HepG2 (cell line): ENCODE results near the gene JAG1. TPM values are rescaled to one million over a fixed set of nuclear protein-coding genes. Genes with fewer than 3 reads are reported as not detected.
A peak's percentile ranks its signal among the peaks of the same experiment; 100 is the strongest.

Experiments
- EHMT2 ChIP-seq: fragments of 200-600 bp; sonication (generic); IDR thresholded peaks from 2 replicates; pipeline ENCODE4 v1.7.0; 2017; ENCODE audit warnings: antibody characterized with exemption, low read depth, low read length, borderline replicate concordance
- FOXA3 ChIP-seq: IDR thresholded peaks from 2 replicates; pipeline ENCODE4 v1.6.1; 2016; ENCODE audit warnings: missing genetic modification reagents, missing compliant biosample characterization
- HMGA1 ChIP-seq: sonication (generic); formaldehyde crosslinking; conservative IDR thresholded peaks from 2 replicates; pipeline ENCODE4 v1.4.0; 2020; ENCODE audit warnings: missing genetic modification reagents
- JUND ChIP-seq: sonication (generic); formaldehyde crosslinking; IDR thresholded peaks from 2 replicates; pipeline ENCODE4 v1.8.0; 2022; ENCODE audit warnings: mild to moderate bottlenecking, missing genetic modification reagents
- KAT8 ChIP-seq: IDR thresholded peaks from 2 replicates; pipeline ENCODE4 v1.6.1; 2016; ENCODE audit warnings: missing genetic modification reagents, missing compliant biosample characterization
- KLF16 ChIP-seq, 2 experiments: sonication (generic) in 1 of 2; formaldehyde crosslinking in 1 of 2; IDR thresholded peaks; 2 replicates each; pipeline versions ENCODE4 v1.6.1 to v1.8.0; 2016 to 2023; ENCODE audit warnings: missing genetic modification reagents in 2 of 2, missing compliant biosample characterization in 1 of 2
- KMT2A ChIP-seq: sonication (generic); formaldehyde crosslinking; IDR thresholded peaks from 2 replicates; pipeline ENCODE4 v1.4.0; 2020; ENCODE audit warnings: missing genetic modification reagents
- MBD4 ChIP-seq: IDR thresholded peaks from 2 replicates; pipeline ENCODE4 v1.6.1; 2012; ENCODE audit warnings: low read length, inconsistent platforms, borderline replicate concordance
- MTF1 ChIP-seq: sonication (generic); formaldehyde crosslinking; IDR thresholded peaks from 2 replicates; pipeline ENCODE4 v1.5.0; 2020; ENCODE audit warnings: missing genetic modification reagents
- SMAD1 ChIP-seq: sonication (generic); formaldehyde crosslinking; IDR thresholded peaks from 2 replicates; pipeline ENCODE4 v1.4.0; 2020; ENCODE audit warnings: missing genetic modification reagents, low read depth, mild to moderate bottlenecking, borderline replicate concordance
- SMARCE1 ChIP-seq: fragments of 450-650 bp; IDR thresholded peaks from 2 replicates; pipeline ENCODE4 v1.6.1; 2017; ENCODE audit warnings: borderline replicate concordance
- SNAPC5 ChIP-seq: sonication (generic); formaldehyde crosslinking; IDR thresholded peaks from 2 replicates; pipeline ENCODE4 v1.8.1; 2023; ENCODE audit warnings: mild to moderate bottlenecking, missing genetic modification reagents, borderline replicate concordance
- SP4 ChIP-seq: sonication (generic); formaldehyde crosslinking; IDR thresholded peaks from 2 replicates; pipeline ENCODE4 v1.8.1; 2023; ENCODE audit warnings: mild to moderate bottlenecking, missing genetic modification reagents
- SUZ12 ChIP-seq: fragments of 150-350 bp; IDR thresholded peaks from 2 replicates; pipeline ENCODE4 v1.6.1; 2014; ENCODE audit warnings: low read depth, low read length
- ZBTB20 ChIP-seq: sonication (generic); formaldehyde crosslinking; IDR thresholded peaks from 2 replicates; pipeline ENCODE4 v1.8.1; 2023; ENCODE audit warnings: missing genetic modification reagents, low read depth, mild to moderate bottlenecking, borderline replicate concordance
- ZFAT ChIP-seq: sonication (generic); formaldehyde crosslinking; conservative IDR thresholded peaks from 2 replicates; pipeline ENCODE4 v1.8.1; 2023; ENCODE audit warnings: missing genetic modification reagents, inconsistent platforms
- ZHX2 ChIP-seq, 2 experiments: sonication (generic) in 1 of 2; formaldehyde crosslinking in 1 of 2; IDR thresholded peaks; 2 replicates each; pipeline versions ENCODE4 v1.6.1 to v1.9.0; 2014 to 2022; ENCODE audit warnings: antibody characterized with exemption in 1 of 2, borderline replicate concordance in 1 of 2, inconsistent platforms in 1 of 2, low read depth in 1 of 2, missing genetic modification reagents in 1 of 2
- ZNF543 ChIP-seq: sonication (generic); formaldehyde crosslinking; IDR thresholded peaks from 2 replicates; pipeline ENCODE4 v1.4.0; 2020; ENCODE audit warnings: mild to moderate bottlenecking, missing genetic modification reagents
- ZNF563 ChIP-seq: sonication (generic); formaldehyde crosslinking; IDR thresholded peaks from 2 replicates; pipeline ENCODE4 v1.8.0; 2022; ENCODE audit warnings: mild to moderate bottlenecking, moderate library complexity, missing genetic modification reagents
- ZNF704 ChIP-seq: sonication (generic); formaldehyde crosslinking; IDR thresholded peaks from 2 replicates; pipeline ENCODE4 v1.8.1; 2023; ENCODE audit warnings: mild to moderate bottlenecking, inconsistent platforms, moderate library complexity, missing genetic modification reagents, borderline replicate concordance
- ZNF747 ChIP-seq: sonication (generic); formaldehyde crosslinking; IDR thresholded peaks from 2 replicates; pipeline ENCODE4 v1.8.1; 2023; ENCODE audit warnings: missing genetic modification reagents, mild to moderate bottlenecking, borderline replicate concordance
- ZNF768 ChIP-seq: sonication (generic); formaldehyde crosslinking; IDR thresholded peaks from 2 replicates; pipeline ENCODE4 v1.4.0; 2020; ENCODE audit warnings: missing genetic modification reagents
- polyA plus RNA-seq, 8 experiments: library from polyadenylated mRNA; depleted of rRNA in 3 of 8; stranded (reverse) in 7 of 8; unstranded in 1 of 8; fragments of >200 nt; fragmentation: Illumina TruSeq in 4 of 8; extraction: Trizol in 4 of 8; gene quantifications; 2 replicates each; pipeline versions ENCODE4 v1.2.1 to v1.2.3, GENCODE V29; 2011 to 2016; ENCODE audit warnings: low read depth in 4 of 8, missing spikeins in 1 of 8, mixed read lengths in 1 of 8; ENCODE audit not compliant: insufficient read depth in 1 of 8
- total RNA-seq, 5 experiments: library from RNA; depleted of rRNA; stranded (reverse); fragments of >200 nt; fragmentation: Illumina TruSeq; extraction: Trizol; gene quantifications; 2 replicates each; pipeline ENCODE4 v1.2.3, GENCODE V29; 2016; ENCODE audit warnings: low read depth in 1 of 5

Gene JAG1
- total and polyA plus RNA-seq, 2 of the 13 experiments (the other 11 are each of a cell fraction or from before 2014, with no cell fraction given), result 47.1 to 56.3 TPM

- peak; percentile 79; the same call in 1 of the 2 replicates for TF ChIP-seq ZNF563
- TF ChIP-seq SP4 (CRISPR knock-in tag), result peak; percentile 93
- peak; percentile 87 for TF ChIP-seq ZNF543 (CRISPR knock-in tag)
- peak; percentile 46 for TF ChIP-seq SNAPC5 (CRISPR knock-in tag)
- TF ChIP-seq EHMT2, result no peak
- TF ChIP-seq MBD4, result no peak
- TF ChIP-seq ZNF747 (CRISPR knock-in tag), result peak; percentile 49; the same call in 1 of the 2 replicates
- no peak; the same call in none of the 2 replicates for TF ChIP-seq ZFAT (CRISPR knock-in tag)
- no peak; the same call in 1 of the 2 replicates for TF ChIP-seq ZBTB20 (CRISPR knock-in tag)
- peak; percentile 56; the same call in 1 of the 2 replicates for TF ChIP-seq ZNF768 (CRISPR knock-in tag)
- TF ChIP-seq SUZ12, result no peak
- no peak for TF ChIP-seq SMARCE1
- TF ChIP-seq FOXA3 (CRISPR knock-in tag), result peak; percentile 23
- peak; percentile 78 for TF ChIP-seq KAT8 (CRISPR knock-in tag)
- no peak for TF ChIP-seq ZHX2 (IDR thresholded peaks at IDR 0.05; ENCODE audit: low read depth)
- TF ChIP-seq ZHX2 (CRISPR knock-in tag; IDR thresholded peaks at IDR 0.05; ENCODE audit: borderline replicate concordance), result no peak
- no peak for TF ChIP-seq SMAD1 (CRISPR knock-in tag)
- no peak for TF ChIP-seq HMGA1 (CRISPR knock-in tag)
- peak; percentile 10; the same call in 1 of the 2 replicates for TF ChIP-seq JUND (CRISPR knock-in tag)
- peak; percentile 68 for TF ChIP-seq KMT2A
- no peak for TF ChIP-seq ZNF704 (CRISPR knock-in tag)
- peak; percentile 54 to 83; a peak in 3 of 4 replicates for TF ChIP-seq KLF16 (CRISPR knock-in tag; IDR thresholded peaks at IDR 0.05)
- TF ChIP-seq MTF1 (CRISPR knock-in tag), result peak; percentile 93
Observed at GRCh38 chr20:10673842-10674683, at the start of gene JAG1 (continued).
